Mesothelial cell of epicardium (in vitro differentiated cells): ENCODE measurements around the gene CNOT8. TPM values are rescaled to one million over a fixed set of nuclear protein-coding genes. Genes with fewer than 3 reads are reported as not detected.
"Not testable (repeated sequence)": the region's sequence is repeated elsewhere in the genome, so short reads cannot be mapped to it uniquely, and the experiment has no call there.

Experiments
- DNase-seq, 2 experiments: peaks; one replicate each; pipeline ENCODE4 v3.0.0; 2021; ENCODE audit warnings: low spot score in 2 of 2; ENCODE audit not compliant: unreplicated experiment in 2 of 2
- H3K27ac Mint-ChIP-seq: 2 replicates; pipeline ENCODE4 v1.8.0; 2021; ENCODE audit warnings: mixed read lengths
- H3K27me3 Mint-ChIP-seq: 2 replicates; pipeline ENCODE4 v1.8.0; 2021; ENCODE audit warnings: low read depth, mixed read lengths
- H3K36me3 Mint-ChIP-seq: 2 replicates; pipeline ENCODE4 v1.8.0; 2021; ENCODE audit warnings: mixed read lengths
- H3K4me1 Mint-ChIP-seq: 2 replicates; pipeline ENCODE4 v1.8.0; 2021; ENCODE audit warnings: mixed read lengths
- H3K4me3 Mint-ChIP-seq: 2 replicates; pipeline ENCODE4 v1.8.0; 2021; ENCODE audit warnings: mild to moderate bottlenecking, moderate library complexity, mixed read lengths
- H3K9me3 Mint-ChIP-seq: 2 replicates; pipeline ENCODE4 v1.8.0; 2021; ENCODE audit warnings: mixed read lengths
- total RNA-seq: library from RNA; stranded (reverse); gene quantifications from 3 replicates; pipeline ENCODE4 v1.2.1, GENCODE V29; 2021
- TF ChIP-seq, protein P1 (sequence below): fragments of 200-600 bp; sonication (generic); IDR thresholded peaks from one replicate; pipeline ENCODE4 v1.5.0; 2021; ENCODE audit warnings: antibody characterized with exemption; ENCODE audit not compliant: unreplicated experiment

Gene CNOT8
- total RNA-seq, 1 donor from 2014 or later = 58.3 TPM

DNA sequence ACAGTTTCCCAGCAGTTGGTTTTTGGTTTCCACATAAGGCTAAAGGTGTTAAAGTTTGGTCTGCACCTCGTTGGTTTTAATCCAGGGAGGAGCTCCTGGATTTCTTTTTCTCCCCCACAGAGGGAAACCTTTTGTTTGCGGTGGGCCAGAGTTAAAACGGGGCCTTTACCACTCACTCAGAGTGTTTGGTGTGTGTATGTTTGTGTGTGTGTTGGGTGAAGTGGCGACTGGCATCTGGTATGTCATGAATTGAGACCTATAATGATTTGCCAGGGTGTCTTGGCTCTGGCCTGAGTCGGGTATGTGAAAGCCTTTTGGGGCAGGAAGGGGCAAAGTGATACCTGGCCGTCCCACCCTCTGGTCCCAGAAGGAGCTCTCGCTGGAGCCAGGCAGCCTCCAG, 38.9 kb upstream of the CNOT8 start:
- TF ChIP-seq, protein P1, sequence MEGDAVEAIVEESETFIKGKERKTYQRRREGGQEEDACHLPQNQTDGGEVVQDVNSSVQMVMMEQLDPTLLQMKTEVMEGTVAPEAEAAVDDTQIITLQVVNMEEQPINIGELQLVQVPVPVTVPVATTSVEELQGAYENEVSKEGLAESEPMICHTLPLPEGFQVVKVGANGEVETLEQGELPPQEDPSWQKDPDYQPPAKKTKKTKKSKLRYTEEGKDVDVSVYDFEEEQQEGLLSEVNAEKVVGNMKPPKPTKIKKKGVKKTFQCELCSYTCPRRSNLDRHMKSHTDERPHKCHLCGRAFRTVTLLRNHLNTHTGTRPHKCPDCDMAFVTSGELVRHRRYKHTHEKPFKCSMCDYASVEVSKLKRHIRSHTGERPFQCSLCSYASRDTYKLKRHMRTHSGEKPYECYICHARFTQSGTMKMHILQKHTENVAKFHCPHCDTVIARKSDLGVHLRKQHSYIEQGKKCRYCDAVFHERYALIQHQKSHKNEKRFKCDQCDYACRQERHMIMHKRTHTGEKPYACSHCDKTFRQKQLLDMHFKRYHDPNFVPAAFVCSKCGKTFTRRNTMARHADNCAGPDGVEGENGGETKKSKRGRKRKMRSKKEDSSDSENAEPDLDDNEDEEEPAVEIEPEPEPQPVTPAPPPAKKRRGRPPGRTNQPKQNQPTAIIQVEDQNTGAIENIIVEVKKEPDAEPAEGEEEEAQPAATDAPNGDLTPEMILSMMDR = no peak
- Mint-ChIP-seq H3K36me3 (peaks cover 52% of the 10 kb centered on the region), H3K9me3 (no peaks in the 10 kb centered on the region), H3K27ac (no peak overlapping the region), H3K4me3 (no peak overlapping the region), H3K27me3 (no peaks in the 10 kb centered on the region), H3K4me1 (peaks cover 4% of the 10 kb centered on the region)
- no peak for DNase-seq

DNA sequence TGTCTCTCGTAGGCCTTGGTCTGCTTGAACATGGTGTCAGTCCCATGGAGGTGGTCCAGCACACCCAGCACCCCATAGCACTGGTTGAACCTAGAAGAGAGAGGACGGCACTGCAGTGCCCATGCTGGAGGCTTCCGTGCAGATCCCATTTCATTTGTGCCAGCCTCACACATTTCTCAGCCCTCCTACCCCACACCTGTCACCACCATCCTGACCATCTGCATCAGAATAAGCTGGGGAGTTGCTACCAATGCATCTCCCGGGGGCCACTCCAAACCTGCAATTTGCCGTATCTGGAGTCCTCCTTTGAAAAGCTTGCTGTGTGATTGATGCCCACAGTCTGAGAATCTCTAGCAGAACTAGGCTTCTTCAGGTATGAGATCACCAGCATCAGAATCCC, 38.0 kb upstream of the CNOT8 start:
- no peak for DNase-seq
- TF ChIP-seq, protein P1 = no peak
- Mint-ChIP-seq H3K27me3 (no peaks in the 10 kb centered on the region), H3K4me1 (peaks cover 4% of the 10 kb centered on the region), H3K27ac (no peak overlapping the region), H3K9me3 (no peaks in the 10 kb centered on the region), H3K4me3 (no peak overlapping the region), H3K36me3 (peaks cover 44% of the 10 kb centered on the region)

DNA sequence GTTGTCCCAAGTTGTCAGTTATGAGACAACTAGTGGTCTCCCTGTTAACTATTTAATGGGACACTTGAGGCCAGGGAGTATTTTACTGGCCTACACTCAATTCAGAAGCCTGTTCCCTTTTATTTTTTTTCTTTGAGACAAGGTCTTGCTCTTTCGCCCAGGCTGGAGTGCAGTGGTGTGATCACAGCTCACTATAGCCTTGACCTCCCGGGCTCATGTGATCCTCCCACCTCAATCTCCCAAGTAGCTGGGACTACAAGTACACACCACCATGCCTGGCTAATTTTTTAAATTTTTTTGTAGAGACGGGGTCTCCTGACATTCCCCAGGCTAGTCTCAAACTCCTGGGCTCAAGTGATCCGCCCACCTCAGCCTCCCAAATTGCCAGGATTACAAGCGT, 35.5 kb upstream of the CNOT8 start:
- not testable (repeated sequence) for H3K9me3 Mint-ChIP-seq, H3K27ac Mint-ChIP-seq, H3K4me3 Mint-ChIP-seq, H3K27me3 Mint-ChIP-seq, DNase-seq, H3K4me1 Mint-ChIP-seq
- H3K36me3 Mint-ChIP-seq = peaks cover 35% of the 10 kb centered on the region

DNA sequence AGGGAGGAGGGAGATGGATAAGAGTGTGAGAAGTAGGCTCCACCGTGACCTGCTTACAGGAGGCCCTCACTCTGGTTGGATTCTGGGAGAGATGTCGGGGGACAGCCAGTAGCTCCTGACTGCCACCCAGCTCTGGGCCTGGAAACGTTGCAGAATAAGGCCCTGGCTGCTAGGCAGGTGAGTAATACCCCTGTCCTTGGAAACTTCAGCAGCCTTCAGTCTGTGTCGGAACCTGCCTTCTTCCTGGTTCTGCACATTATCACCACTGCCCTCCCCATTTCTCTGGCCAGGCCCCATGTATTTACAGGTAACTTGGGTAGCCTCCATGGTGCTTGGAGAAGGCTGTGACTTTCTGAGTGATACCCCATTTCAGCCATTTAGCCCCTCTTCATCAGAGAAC, 34.8 kb upstream of the CNOT8 start:
- Mint-ChIP-seq H3K9me3 (no peaks in the 10 kb centered on the region), H3K27me3 (no peaks in the 10 kb centered on the region), H3K4me3 (no peak overlapping the region), H3K27ac (no peak overlapping the region), H3K36me3 (peaks cover 33% of the 10 kb centered on the region), H3K4me1 (no peaks in the 10 kb centered on the region)
- TF ChIP-seq, protein P1 = no peak
- DNase-seq = no peak

DNA sequence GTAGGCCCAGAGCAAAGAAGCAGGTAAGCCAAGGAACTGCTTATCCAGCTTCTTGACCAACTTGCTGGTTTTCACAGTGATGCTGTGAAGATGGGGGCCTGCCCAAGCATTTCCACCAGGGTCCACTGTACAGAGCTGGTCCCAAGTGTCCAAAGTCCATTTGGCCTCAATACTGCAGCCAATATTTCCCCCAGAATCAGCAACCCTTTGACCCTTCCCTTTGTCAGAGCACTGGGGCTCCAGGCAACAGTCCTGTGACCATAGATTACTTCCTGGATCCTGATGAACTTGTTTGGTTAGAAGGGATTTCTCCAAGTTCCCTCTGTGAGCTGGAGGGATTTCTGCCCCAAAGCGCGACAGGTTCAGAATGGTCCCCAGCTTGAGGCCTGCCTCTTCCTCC, 34.4 kb upstream of the CNOT8 start:
- H3K36me3 Mint-ChIP-seq = peaks cover 28% of the 10 kb centered on the region
- no peak overlapping the region for H3K27ac Mint-ChIP-seq
- TF ChIP-seq, protein P1 = no peak
- no peaks in the 10 kb centered on the region for H3K9me3 Mint-ChIP-seq
- H3K4me1 Mint-ChIP-seq = no peaks in the 10 kb centered on the region
- H3K27me3 Mint-ChIP-seq = no peaks in the 10 kb centered on the region
- no peak overlapping the region for H3K4me3 Mint-ChIP-seq
- no peak for DNase-seq

DNA sequence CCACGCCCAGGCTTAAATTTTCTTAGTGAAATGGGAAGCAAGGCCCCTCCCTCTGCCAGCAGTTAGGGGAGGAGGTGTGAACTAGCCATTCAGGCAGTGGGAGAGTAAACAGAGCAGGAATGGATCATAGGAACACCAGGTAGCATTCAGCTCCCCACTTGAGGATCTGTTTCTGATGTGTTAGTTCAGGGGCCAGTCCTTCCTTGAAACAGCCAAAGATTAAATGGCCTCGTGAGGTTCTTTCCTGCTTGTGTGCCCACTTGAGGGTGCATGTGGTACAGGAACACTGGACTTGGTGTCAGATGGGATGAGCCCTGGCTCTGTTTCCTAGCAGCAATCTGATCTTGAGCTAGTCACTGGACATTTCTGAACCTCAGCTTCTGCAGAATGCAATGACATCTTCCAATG, 29.2 kb upstream of the CNOT8 start:
- TF ChIP-seq, protein P1 = no peak
- H3K4me3 Mint-ChIP-seq = no peak overlapping the region
- peaks cover 19% of the 10 kb centered on the region for H3K36me3 Mint-ChIP-seq
- H3K9me3 Mint-ChIP-seq = no peaks in the 10 kb centered on the region
- H3K27ac Mint-ChIP-seq = no peak overlapping the region
- DNase-seq = no peak
- H3K4me1 Mint-ChIP-seq = no peaks in the 10 kb centered on the region
- H3K27me3 Mint-ChIP-seq = no peaks in the 10 kb centered on the region
